PC-9 (cell line): ENCODE measurements around the gene AIG1.

ENCODE experiments used
- EZH2 ChIP-seq: fragments of 200-600 bp; sonication (generic); IDR thresholded peaks from 2 replicates; pipeline ENCODE4 v1.8.0; 2017; ENCODE audit warnings: antibody characterized with exemption, low read depth
- TF ChIP-seq, protein P1 (sequence below): fragments of 200-600 bp; sonication (generic); conservative IDR thresholded peaks from 2 replicates; pipeline ENCODE4 v1.6.1; 2017; ENCODE audit warnings: mixed run types, antibody characterized with exemption, mild to moderate bottlenecking, moderate library complexity

DNA sequence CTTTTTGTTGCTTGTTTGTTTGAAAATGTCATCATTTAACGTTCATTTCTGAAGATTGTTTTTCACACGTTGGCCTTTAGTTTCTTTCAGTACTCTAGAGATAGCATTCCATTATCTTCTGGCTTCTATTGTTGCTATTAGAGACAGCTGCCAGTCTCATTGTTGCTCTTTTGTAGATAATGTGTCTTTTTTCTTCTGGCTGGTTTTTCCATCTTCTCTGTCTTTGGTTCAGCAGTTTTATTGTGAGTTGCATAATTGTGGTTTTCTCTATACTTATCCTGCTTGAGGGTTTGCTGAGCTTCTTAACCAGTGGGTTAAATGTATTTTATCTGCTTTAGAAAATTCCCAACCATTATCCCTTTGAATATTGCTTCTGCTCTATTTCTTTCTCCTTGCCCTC is 23.2 kb upstream of the AIG1 start:
- TF ChIP-seq, protein P1, sequence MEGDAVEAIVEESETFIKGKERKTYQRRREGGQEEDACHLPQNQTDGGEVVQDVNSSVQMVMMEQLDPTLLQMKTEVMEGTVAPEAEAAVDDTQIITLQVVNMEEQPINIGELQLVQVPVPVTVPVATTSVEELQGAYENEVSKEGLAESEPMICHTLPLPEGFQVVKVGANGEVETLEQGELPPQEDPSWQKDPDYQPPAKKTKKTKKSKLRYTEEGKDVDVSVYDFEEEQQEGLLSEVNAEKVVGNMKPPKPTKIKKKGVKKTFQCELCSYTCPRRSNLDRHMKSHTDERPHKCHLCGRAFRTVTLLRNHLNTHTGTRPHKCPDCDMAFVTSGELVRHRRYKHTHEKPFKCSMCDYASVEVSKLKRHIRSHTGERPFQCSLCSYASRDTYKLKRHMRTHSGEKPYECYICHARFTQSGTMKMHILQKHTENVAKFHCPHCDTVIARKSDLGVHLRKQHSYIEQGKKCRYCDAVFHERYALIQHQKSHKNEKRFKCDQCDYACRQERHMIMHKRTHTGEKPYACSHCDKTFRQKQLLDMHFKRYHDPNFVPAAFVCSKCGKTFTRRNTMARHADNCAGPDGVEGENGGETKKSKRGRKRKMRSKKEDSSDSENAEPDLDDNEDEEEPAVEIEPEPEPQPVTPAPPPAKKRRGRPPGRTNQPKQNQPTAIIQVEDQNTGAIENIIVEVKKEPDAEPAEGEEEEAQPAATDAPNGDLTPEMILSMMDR, result no peak
- TF ChIP-seq EZH2, result no peak
